ENCODE measurements around the gene ACBD6. TPM values are rescaled to one million over a fixed set of nuclear protein-coding genes. Genes with fewer than 3 reads are reported as not detected.

The ACBD6 gene
- total and polyA plus RNA-seq, 2 experiments from 2014 or later: 75.7 to 88.8 TPM

DNA sequence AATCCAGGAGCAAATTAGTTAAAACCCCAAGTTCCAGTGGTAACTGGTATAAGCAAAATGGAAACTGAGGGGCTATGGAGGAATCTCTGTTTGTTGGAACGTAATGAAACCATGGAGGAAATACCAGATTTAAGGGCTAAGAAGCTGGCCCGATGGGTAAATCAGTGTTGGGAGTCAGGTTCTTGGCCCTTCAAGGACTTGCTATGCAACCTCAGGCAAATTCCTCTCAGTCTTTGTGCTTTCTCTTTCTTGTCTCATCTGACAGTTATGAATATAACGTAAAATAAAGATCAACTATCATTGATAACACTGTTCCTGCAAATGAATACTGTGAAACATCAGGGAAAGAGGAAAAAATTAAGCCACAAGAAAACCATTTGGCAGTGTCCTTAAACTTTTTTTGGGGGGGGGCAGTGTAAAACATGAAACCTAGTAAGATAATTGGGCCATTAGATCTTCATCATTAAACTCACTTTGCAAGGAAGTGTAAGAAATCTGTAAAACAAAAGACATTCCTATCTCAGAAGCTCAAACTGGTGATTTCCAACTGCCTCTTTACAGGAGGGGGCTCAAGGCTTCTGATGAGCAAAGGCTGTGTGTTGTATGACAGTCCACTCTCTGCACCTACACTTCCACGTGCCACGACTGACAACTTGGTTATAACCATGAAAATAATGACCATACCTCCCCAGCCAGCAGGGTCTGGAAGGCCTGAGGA, 224.7 kb downstream of the ACBD6 start:
- Histone ChIP-seq H3K27me3 (ENCODE audit: insufficient read depth) (no peaks in the 10 kb centered on the region), H3K4me1 (ENCODE audit: insufficient read depth) (peaks cover 17% of the 10 kb centered on the region), H2AFZ (no peak overlapping the region), H4K20me1 (replicated peaks; ENCODE audit: insufficient read depth) (no peaks in the 10 kb centered on the region), H3K79me2 (replicated peaks; ENCODE audit: insufficient read depth) (no peaks in the 10 kb centered on the region), H3K36me3 (ENCODE audit: insufficient read depth) (peaks cover 8% of the 10 kb centered on the region), H3F3A (replicated peaks; ENCODE audit: low read depth) (no peaks in the 10 kb centered on the region), H3K4me3 (no peak overlapping the region), H3K9me2 (ENCODE audit: insufficient read depth) (no peaks in the 10 kb centered on the region; the same call in 1 of the 2 replicates), H3K27ac (ENCODE audit: low read depth) (peak overlapping the region; percentile 20; the same call in 1 of the 2 replicates), H3K4me2 (peak overlapping the region; percentile 53)
- ATAC-seq: peak; percentile 71
- H3K27me3 Mint-ChIP-seq (ENCODE audit: insufficient read depth, low read depth, poor library complexity): peaks cover 6% of the 10 kb centered on the region
- H3K36me3 Mint-ChIP-seq (ENCODE audit: low read depth): peaks cover 53% of the 10 kb centered on the region
- no peak overlapping the region; the same call in 2 of the 3 replicates for H3K4me3 Mint-ChIP-seq
- peaks cover 19% of the 10 kb centered on the region; the same call in 2 of the 3 replicates for H3K9me3 Mint-ChIP-seq
- peak overlapping the region; percentile 64 for H3K27ac Mint-ChIP-seq
- TF ChIP-seq CREB1 (CRISPR knock-in tag; IDR thresholded peaks at IDR 0.05; ENCODE audit: low read depth) (no peak), JUNB (IDR thresholded peaks at IDR 0.05; ENCODE audit: unreplicated experiment) (no peak)
- DNase-seq (ENCODE audit: low spot score): peak; percentile 59
- H3K4me1 Mint-ChIP-seq: peaks cover 24% of the 10 kb centered on the region

DNA sequence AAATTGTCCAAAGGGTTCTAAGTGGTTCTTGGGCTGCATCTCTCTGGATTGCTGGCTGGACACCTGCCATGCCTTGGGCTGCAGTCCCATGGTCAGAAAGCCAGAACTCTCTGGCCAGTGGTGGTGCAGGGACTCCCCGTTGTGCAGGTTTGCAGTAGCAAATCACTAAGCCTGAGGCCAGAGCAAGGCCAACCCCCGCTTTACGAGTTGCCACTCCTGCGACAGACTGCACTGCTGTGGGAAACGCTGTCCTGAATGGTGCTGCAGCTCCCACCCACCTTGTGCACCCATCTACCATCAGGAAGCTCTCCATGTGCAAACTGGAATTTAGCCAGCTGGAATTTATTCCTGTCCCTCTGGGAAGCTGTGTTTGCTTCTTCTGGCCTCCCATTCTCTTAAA, 226.7 kb downstream of the ACBD6 start:
- Mint-ChIP-seq H3K4me1 (peaks cover 40% of the 10 kb centered on the region), H3K27me3 (ENCODE audit: insufficient read depth, low read depth, poor library complexity) (peaks cover 11% of the 10 kb centered on the region), H3K27ac (no peak overlapping the region), H3K9me3 (peaks cover 19% of the 10 kb centered on the region; the same call in 2 of the 3 replicates), H3K4me3 (no peak overlapping the region), H3K36me3 (ENCODE audit: low read depth) (peaks cover 53% of the 10 kb centered on the region)
- H3F3A ChIP-seq (replicated peaks; ENCODE audit: low read depth): peaks cover 2% of the 10 kb centered on the region
- no peaks in the 10 kb centered on the region for H4K20me1 ChIP-seq (replicated peaks; ENCODE audit: insufficient read depth)
- no peaks in the 10 kb centered on the region; the same call in 1 of the 2 replicates for H3K9me2 ChIP-seq (ENCODE audit: insufficient read depth)
- no peaks in the 10 kb centered on the region for H3K79me2 ChIP-seq (replicated peaks; ENCODE audit: insufficient read depth)
- no peak overlapping the region for H3K27ac ChIP-seq (ENCODE audit: low read depth)
- H3K4me1 ChIP-seq (ENCODE audit: insufficient read depth): peaks cover 24% of the 10 kb centered on the region
- DNase-seq (ENCODE audit: low spot score) (no peak), ATAC-seq (no peak)
- H2AFZ ChIP-seq: no peak overlapping the region
- peaks cover 8% of the 10 kb centered on the region for H3K36me3 ChIP-seq (ENCODE audit: insufficient read depth)
- H3K27me3 ChIP-seq (ENCODE audit: insufficient read depth): no peaks in the 10 kb centered on the region
- no peak overlapping the region for H3K4me2 ChIP-seq
- no peak overlapping the region for H3K4me3 ChIP-seq
- TF ChIP-seq, protein P1, sequence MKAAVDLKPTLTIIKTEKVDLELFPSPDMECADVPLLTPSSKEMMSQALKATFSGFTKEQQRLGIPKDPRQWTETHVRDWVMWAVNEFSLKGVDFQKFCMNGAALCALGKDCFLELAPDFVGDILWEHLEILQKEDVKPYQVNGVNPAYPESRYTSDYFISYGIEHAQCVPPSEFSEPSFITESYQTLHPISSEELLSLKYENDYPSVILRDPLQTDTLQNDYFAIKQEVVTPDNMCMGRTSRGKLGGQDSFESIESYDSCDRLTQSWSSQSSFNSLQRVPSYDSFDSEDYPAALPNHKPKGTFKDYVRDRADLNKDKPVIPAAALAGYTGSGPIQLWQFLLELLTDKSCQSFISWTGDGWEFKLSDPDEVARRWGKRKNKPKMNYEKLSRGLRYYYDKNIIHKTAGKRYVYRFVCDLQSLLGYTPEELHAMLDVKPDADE (IDR thresholded peaks at IDR 0.05): no peak
- TF ChIP-seq POLR2AphosphoS5 (IDR thresholded peaks at IDR 0.05; ENCODE audit: low read depth) (no peak), ZNF114 (CRISPR knock-in tag; IDR thresholded peaks at IDR 0.05) (no peak), NANOG (IDR thresholded peaks at IDR 0.05; ENCODE audit: borderline replicate concordance) (no peak), EZH2 (IDR thresholded peaks at IDR 0.05; ENCODE audit: low read depth, unreplicated experiment) (no peak), EZH2phosphoT487 (IDR thresholded peaks at IDR 0.05; ENCODE audit: unreplicated experiment) (no peak), ZNF331 (CRISPR knock-in tag; IDR thresholded peaks at IDR 0.05; ENCODE audit: low read depth) (no peak)
- TF ChIP-seq, protein P2, sequence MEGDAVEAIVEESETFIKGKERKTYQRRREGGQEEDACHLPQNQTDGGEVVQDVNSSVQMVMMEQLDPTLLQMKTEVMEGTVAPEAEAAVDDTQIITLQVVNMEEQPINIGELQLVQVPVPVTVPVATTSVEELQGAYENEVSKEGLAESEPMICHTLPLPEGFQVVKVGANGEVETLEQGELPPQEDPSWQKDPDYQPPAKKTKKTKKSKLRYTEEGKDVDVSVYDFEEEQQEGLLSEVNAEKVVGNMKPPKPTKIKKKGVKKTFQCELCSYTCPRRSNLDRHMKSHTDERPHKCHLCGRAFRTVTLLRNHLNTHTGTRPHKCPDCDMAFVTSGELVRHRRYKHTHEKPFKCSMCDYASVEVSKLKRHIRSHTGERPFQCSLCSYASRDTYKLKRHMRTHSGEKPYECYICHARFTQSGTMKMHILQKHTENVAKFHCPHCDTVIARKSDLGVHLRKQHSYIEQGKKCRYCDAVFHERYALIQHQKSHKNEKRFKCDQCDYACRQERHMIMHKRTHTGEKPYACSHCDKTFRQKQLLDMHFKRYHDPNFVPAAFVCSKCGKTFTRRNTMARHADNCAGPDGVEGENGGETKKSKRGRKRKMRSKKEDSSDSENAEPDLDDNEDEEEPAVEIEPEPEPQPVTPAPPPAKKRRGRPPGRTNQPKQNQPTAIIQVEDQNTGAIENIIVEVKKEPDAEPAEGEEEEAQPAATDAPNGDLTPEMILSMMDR (conservative IDR thresholded peaks at IDR 0.05; ENCODE audit: low read depth in 2 of 2): no peak
- TF ChIP-seq, protein P3, sequence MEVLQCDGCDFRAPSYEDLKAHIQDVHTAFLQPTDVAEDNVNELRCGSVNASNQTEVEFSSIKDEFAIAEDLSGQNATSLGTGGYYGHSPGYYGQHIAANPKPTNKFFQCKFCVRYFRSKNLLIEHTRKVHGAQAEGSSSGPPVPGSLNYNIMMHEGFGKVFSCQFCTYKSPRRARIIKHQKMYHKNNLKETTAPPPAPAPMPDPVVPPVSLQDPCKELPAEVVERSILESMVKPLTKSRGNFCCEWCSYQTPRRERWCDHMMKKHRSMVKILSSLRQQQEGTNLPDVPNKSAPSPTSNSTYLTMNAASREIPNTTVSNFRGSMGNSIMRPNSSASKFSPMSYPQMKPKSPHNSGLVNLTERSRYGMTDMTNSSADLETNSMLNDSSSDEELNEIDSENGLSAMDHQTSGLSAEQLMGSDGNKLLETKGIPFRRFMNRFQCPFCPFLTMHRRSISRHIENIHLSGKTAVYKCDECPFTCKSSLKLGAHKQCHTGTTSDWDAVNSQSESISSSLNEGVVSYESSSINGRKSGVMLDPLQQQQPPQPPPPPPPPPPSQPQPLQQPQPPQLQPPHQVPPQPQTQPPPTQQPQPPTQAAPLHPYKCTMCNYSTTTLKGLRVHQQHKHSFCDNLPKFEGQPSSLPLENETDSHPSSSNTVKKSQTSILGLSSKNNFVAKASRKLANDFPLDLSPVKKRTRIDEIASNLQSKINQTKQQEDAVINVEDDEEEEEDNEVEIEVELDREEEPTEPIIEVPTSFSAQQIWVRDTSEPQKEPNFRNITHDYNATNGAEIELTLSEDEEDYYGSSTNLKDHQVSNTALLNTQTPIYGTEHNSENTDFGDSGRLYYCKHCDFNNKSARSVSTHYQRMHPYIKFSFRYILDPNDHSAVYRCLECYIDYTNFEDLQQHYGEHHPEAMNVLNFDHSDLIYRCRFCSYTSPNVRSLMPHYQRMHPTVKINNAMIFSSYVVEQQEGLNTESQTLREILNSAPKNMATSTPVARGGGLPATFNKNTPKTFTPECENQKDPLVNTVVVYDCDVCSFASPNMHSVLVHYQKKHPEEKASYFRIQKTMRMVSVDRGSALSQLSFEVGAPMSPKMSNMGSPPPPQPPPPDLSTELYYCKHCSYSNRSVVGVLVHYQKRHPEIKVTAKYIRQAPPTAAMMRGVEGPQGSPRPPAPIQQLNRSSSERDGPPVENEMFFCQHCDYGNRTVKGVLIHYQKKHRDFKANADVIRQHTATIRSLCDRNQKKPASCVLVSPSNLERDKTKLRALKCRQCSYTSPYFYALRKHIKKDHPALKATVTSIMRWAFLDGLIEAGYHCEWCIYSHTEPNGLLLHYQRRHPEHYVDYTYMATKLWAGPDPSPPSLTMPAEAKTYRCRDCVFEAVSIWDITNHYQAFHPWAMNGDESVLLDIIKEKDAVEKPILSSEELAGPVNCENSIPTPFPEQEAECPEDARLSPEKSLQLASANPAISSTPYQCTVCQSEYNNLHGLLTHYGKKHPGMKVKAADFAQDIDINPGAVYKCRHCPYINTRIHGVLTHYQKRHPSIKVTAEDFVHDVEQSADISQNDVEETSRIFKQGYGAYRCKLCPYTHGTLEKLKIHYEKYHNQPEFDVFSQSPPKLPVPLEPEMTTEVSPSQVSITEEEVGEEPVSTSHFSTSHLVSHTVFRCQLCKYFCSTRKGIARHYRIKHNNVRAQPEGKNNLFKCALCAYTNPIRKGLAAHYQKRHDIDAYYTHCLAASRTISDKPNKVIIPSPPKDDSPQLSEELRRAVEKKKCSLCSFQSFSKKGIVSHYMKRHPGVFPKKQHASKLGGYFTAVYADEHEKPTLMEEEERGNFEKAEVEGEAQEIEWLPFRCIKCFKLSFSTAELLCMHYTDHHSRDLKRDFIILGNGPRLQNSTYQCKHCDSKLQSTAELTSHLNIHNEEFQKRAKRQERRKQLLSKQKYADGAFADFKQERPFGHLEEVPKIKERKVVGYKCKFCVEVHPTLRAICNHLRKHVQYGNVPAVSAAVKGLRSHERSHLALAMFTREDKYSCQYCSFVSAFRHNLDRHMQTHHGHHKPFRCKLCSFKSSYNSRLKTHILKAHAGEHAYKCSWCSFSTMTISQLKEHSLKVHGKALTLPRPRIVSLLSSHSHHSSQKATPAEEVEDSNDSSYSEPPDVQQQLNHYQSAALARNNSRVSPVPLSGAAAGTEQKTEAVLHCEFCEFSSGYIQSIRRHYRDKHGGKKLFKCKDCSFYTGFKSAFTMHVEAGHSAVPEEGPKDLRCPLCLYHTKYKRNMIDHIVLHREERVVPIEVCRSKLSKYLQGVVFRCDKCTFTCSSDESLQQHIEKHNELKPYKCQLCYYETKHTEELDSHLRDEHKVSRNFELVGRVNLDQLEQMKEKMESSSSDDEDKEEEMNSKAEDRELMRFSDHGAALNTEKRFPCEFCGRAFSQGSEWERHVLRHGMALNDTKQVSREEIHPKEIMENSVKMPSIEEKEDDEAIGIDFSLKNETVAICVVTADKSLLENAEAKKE (CRISPR knock-in tag; IDR thresholded peaks at IDR 0.05): no peak
